K562 (cell line): ENCODE data around the gene PRPSAP2. TPM values are rescaled to one million over a fixed set of nuclear protein-coding genes. Genes with fewer than 3 reads are reported as not detected.

ENCODE experiments used
- ATAC-seq: fragments of 200-7000 bp; cut with Tn5 transposase; 3 replicates; pipeline ENCODE4 v1.9.1; 2020; ENCODE audit warnings: moderate library complexity
- BruUV-seq: library from RNA; stranded (reverse); fragments of 400-500 nt; replicated peaks from 2 replicates; lab custom pipeline; 2021; lab: Mats Ljungman, UMichigan
- CTCF ChIA-PET: fragments of 300-600 bp; formaldehyde crosslinking; extraction: SDS; loops from one replicate; lab custom pipeline; 2021; ENCODE audit warnings: low intra/inter-chr PET ratio; lab: Yijun Ruan, JAX
- POLR2A ChIA-PET: fragments of 300-600, 350-650 bp; sonication (Branson Sonifier 250); formaldehyde crosslinking; extraction: SDS; loops from one replicate; lab custom pipeline; 2021; ENCODE audit warnings: antibody characterized with exemption, inconsistent platforms; lab: Yijun Ruan, JAX
- DNase-seq, 4 experiments: peaks; one replicate each; pipeline versions ENCODE4 v3.0.0 to v3.0.0-alpha.2; 2011 to 2018; ENCODE audit warnings: low spot score in 3 of 4, mixed read lengths in 3 of 4; ENCODE audit errors: extremely low read depth in 1 of 4
- FAIRE-seq: peaks from 2 replicates; lab custom pipeline; 2011; peaks lifted over from hg19 to GRCh38; lab: Jason Lieb, UNC
- H2AFZ ChIP-seq: 2 replicates; pipeline ENCODE4 v1.6.0; 2011; ENCODE audit warnings: low read depth, low read length, control low read depth, inconsistent platforms
- H3K27ac ChIP-seq: fragments of 200-600 bp; 3 replicates; pipeline ENCODE4 v1.8.0; 2011; ENCODE audit warnings: low read depth, mild to moderate bottlenecking, control low read depth, inconsistent platforms, low read length, moderate library complexity, mixed read lengths; ENCODE audit errors: extremely low read depth
- H3K27me3 ChIP-seq, 2 experiments: fragments of 300-600 bp in 1 of 2; 2 replicates in 1 of 2; 3 replicates in 1 of 2; pipeline versions ENCODE4 v1.6.0 to v1.8.0; 2011; ENCODE audit warnings: inconsistent platforms in 2 of 2, low read length in 2 of 2, mild to moderate bottlenecking in 1 of 2, mixed read lengths in 1 of 2, moderate library complexity in 1 of 2; ENCODE audit not compliant: control insufficient read depth in 2 of 2, insufficient read depth in 2 of 2
- H3K36me3 ChIP-seq: fragments of 300-600 bp; 3 replicates; pipeline ENCODE4 v1.8.0; 2011; ENCODE audit warnings: mild to moderate bottlenecking, low read length, inconsistent platforms; ENCODE audit not compliant: control insufficient read depth, insufficient read depth
- H3K4me1 ChIP-seq, 2 experiments: fragments of 200-600 bp in 1 of 2; replicated peaks in 1 of 2; 2 replicates in 1 of 2; 3 replicates in 1 of 2; pipeline versions ENCODE4 v1.5.1 to v1.8.0; 2011; ENCODE audit warnings: inconsistent platforms in 2 of 2, low read length in 2 of 2, mild to moderate bottlenecking in 1 of 2, mixed read lengths in 1 of 2, moderate library complexity in 1 of 2; ENCODE audit not compliant: control insufficient read depth in 2 of 2, insufficient read depth in 2 of 2
- H3K4me2 ChIP-seq: 2 replicates; pipeline ENCODE4 v1.6.1; 2011; ENCODE audit warnings: low read length, control low read depth, inconsistent platforms, mixed read lengths; ENCODE audit not compliant: insufficient read depth
- H3K4me3 ChIP-seq: fragments of 200-600 bp; sonication (generic), shearing (Covaris generic); 2 replicates; pipeline ENCODE4 v1.5.1; 2016; ENCODE audit warnings: control low read depth, inconsistent platforms
- H3K79me2 ChIP-seq: fragments of 200-600 bp; 3 replicates; pipeline ENCODE4 v1.8.0; 2011; ENCODE audit warnings: low read length, inconsistent platforms; ENCODE audit not compliant: control insufficient read depth, insufficient read depth
- H3K9ac ChIP-seq, 2 experiments: 2 replicates each; pipeline versions ENCODE4 v1.6.0 to v1.6.1; 2011; ENCODE audit warnings: low read depth in 2 of 2, low read length in 2 of 2, control low read depth in 1 of 2, inconsistent platforms in 1 of 2, mild to moderate bottlenecking in 1 of 2, mixed read lengths in 1 of 2; ENCODE audit not compliant: insufficient read depth in 1 of 2
- H3K9me1 ChIP-seq: one replicate; pipeline ENCODE4 v1.6.0; 2011; ENCODE audit warnings: inconsistent platforms, mild to moderate bottlenecking, low read length, moderate library complexity; ENCODE audit not compliant: control insufficient read depth, insufficient read depth
- H3K9me3 ChIP-seq: replicated peaks from 2 replicates; pipeline ENCODE4 v1.5.1; 2011; ENCODE audit warnings: low read depth, low read length, inconsistent platforms; ENCODE audit not compliant: control insufficient read depth, insufficient read depth
- H4K20me1 ChIP-seq: replicated peaks from 2 replicates; pipeline ENCODE4 v1.6.1; 2011; ENCODE audit warnings: low read length, inconsistent platforms, mixed read lengths; ENCODE audit not compliant: control insufficient read depth, insufficient read depth
- ARHGAP35 ChIP-seq: fragments of 450-650 bp; IDR thresholded peaks from 2 replicates; pipeline ENCODE4 v1.6.1; 2018; ENCODE audit not compliant: partially characterized antibody
- DIDO1 ChIP-seq: fragments of 450-650 bp; IDR thresholded peaks from 2 replicates; pipeline ENCODE4 v1.6.1; 2016; ENCODE audit warnings: low read depth, missing biosample characterization, missing genetic modification characterization
- EGR1 ChIP-seq: fragments of 450-650 bp; conservative IDR thresholded peaks from 2 replicates; pipeline ENCODE4 v1.6.1; 2017; ENCODE audit warnings: mild to moderate bottlenecking
- FOXA1 ChIP-seq: fragments of 450-650 bp; IDR thresholded peaks from 2 replicates; pipeline ENCODE4 v1.6.1; 2016; ENCODE audit warnings: mild to moderate bottlenecking, borderline replicate concordance
- FOXJ2 ChIP-seq: fragments of 200-800 bp; sonication (Bioruptor generic); IDR thresholded peaks from 2 replicates; pipeline ENCODE4 v1.6.1; 2016; ENCODE audit warnings: missing genetic modification characterization, missing compliant biosample characterization
- NR2C1 ChIP-seq, 2 experiments: fragments of 450-650 bp; IDR thresholded peaks; 2 replicates each; pipeline ENCODE4 v1.6.1; 2017; ENCODE audit warnings: mild to moderate bottlenecking in 2 of 2, antibody characterized with exemption in 1 of 2, inconsistent platforms in 1 of 2, missing compliant biosample characterization in 1 of 2, missing genetic modification characterization in 1 of 2
- POLR2G ChIP-seq: fragments of 200-400 bp; formaldehyde crosslinking; IDR thresholded peaks from 2 replicates; pipeline ENCODE4 v1.6.1; 2017; ENCODE audit warnings: low read depth, mild to moderate bottlenecking, antibody characterized with exemption, low read length, moderate library complexity
- SNAPC5 ChIP-seq: fragments of 250-450 bp; sonication (Bioruptor Pico); IDR thresholded peaks from 2 replicates; pipeline ENCODE4 v1.8.0; 2021; ENCODE audit warnings: moderate library complexity, mild to moderate bottlenecking, inconsistent platforms
- SUPT5H ChIP-seq: fragments of 450-650 bp; IDR thresholded peaks from 2 replicates; pipeline ENCODE4 v1.6.1; 2016
- TBP ChIP-seq: optimal IDR thresholded peaks from 2 replicates; pipeline ENCODE3; 2011; ENCODE audit warnings: low read depth, low read length, improper control_type of control experiment
- TGIF2 ChIP-seq: sonication (generic); formaldehyde crosslinking; IDR thresholded peaks from 2 replicates; pipeline ENCODE4 v1.8.1; 2022; ENCODE audit warnings: mild to moderate bottlenecking, missing genetic modification reagents, moderate library complexity
- YBX1 ChIP-seq: fragments of 450-650 bp; IDR thresholded peaks from 2 replicates; pipeline ENCODE4 v1.7.1; 2016; ENCODE audit warnings: mild to moderate bottlenecking
- ZEB2 ChIP-seq: fragments of 450-650 bp; IDR thresholded peaks from 2 replicates; pipeline ENCODE4 v1.6.1; 2016
- ZNF274 ChIP-seq: IDR thresholded peaks from 2 replicates; pipeline ENCODE4 v1.6.1; 2011; ENCODE audit warnings: low read depth, mild to moderate bottlenecking, low read length, moderate library complexity, borderline replicate concordance
- WGBS: fragments of 100-300 bp; shearing (Covaris generic); methylation state at CpG from one replicate; pipeline ENCODE4 v1.1.6; 2016; ENCODE audit warnings: low coverage, mixed read lengths; ENCODE audit not compliant: insufficient coverage; ENCODE audit errors: missing lambda C conversion rate; 5-methylcytosine and 5-hydroxymethylcytosine counted together
- in situ Hi-C: fragments of 300-500 bp; cut with MboI; formaldehyde crosslinking; loops from 4 replicates; pipeline ENCODE4 v1.15.0; 2018; ENCODE audit warnings: inconsistent platforms, mixed read lengths
- intact Hi-C: fragments of 100-400 bp; cut with micrococcal nuclease; formaldehyde crosslinking; loops from 2 replicates; pipeline ENCODE4 v1.14.2; 2022
- polyA plus RNA-seq, 8 experiments: library from polyadenylated mRNA; depleted of rRNA in 4 of 8; stranded (reverse) in 5 of 8; unstranded in 3 of 8; fragments of >200 nt; fragmentation: Nextera tagmentation in 2 of 8; fragmentation: Illumina TruSeq in 1 of 8; extraction: Ambion mirVana in 2 of 8; extraction: Trizol in 1 of 8; gene quantifications; 2 replicates each; pipeline versions ENCODE4 v1.2.1 to v1.2.3, GENCODE V29; 2011 to 2014; ENCODE audit warnings: inconsistent platforms in 1 of 8, missing spikeins in 1 of 8
- total RNA-seq, 7 experiments: library from RNA; depleted of rRNA in 6 of 7; stranded (reverse); fragments of >200 nt in 6 of 7; fragmentation: Illumina TruSeq in 2 of 7; extraction: Trizol in 2 of 7; gene quantifications; 2 replicates each; pipeline versions ENCODE4 v1.2.1 to v1.2.3, GENCODE V29; 2011 to 2021; ENCODE audit warnings: low replicate concordance in 1 of 7
- TF ChIP-seq, protein P1 (sequence below), 3 experiments: fragments of 200-800 bp in 1 of 3; sonication (Bioruptor generic) in 1 of 3; sonication (generic) in 1 of 3; formaldehyde crosslinking in 1 of 3; IDR thresholded peaks; 2 replicates each; pipeline versions ENCODE4 v1.6.1 to v1.8.0; 2016 to 2022; ENCODE audit warnings: mild to moderate bottlenecking in 2 of 3, missing compliant biosample characterization in 2 of 3, missing genetic modification characterization in 2 of 3, missing genetic modification reagents in 1 of 3

Gene PRPSAP2
- total and polyA plus RNA-seq, 9 of the 15 experiments (the other 6 are each of a cell fraction or from before 2014, with no cell fraction given), result 15.5 to 56.7 (median 35.7) TPM

DNA sequence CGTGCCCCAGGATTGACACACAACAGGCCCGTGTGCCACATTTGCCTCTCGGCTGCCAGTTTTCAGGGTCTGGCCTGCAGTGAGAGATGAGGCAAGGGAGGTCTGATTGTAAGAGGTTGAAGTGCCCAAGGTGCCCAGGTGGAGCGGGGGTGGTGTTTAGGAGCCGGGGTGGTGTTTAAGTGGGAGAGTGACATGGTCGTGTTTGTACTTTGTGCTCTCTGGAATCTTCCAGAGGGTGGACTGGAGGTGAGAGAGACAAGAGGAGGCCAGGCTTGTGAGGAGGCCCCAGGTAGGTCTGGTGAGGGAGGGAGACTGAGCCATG lies 104.5 kb downstream of the PRPSAP2 start:
- ATAC-seq (no peak), DNase-seq (no peak), FAIRE-seq (no peak)
- no peaks in the 10 kb centered on the region for H3K9me1 ChIP-seq
- ChIA-PET CTCF (interaction anchor here (0.8 kb wide), 1 partner anchor 336 kb away, joined by 4 read pairs; no protein-coding TSS in a partner anchor), POLR2A (interaction anchor here (0.9 kb wide), 1 partner anchor 389 kb away, joined by 3 read pairs; no protein-coding TSS in a partner anchor)
- H3K4me2 ChIP-seq, result no peak overlapping the region
- 37% methylated on average over 6 of the region's 6 CpGs for WGBS
- H3K27ac ChIP-seq, result no peak overlapping the region
- TF ChIP-seq DIDO1 (tag) (no peak), FOXA1 (no peak), SUPT5H (no peak), TGIF2 (no peak), ZEB2 (no peak), ZNF274 (no peak), EGR1 (no peak), POLR2G (no peak), SNAPC5 (no peak), ARHGAP35 (no peak), TBP (no peak), YBX1 (no peak), NR2C1 (IDR thresholded peaks at IDR 0.05) (no peak), NR2C1 (tag; IDR thresholded peaks at IDR 0.05) (no peak), FOXJ2 (tag) (no peak)
- TF ChIP-seq, protein P1, sequence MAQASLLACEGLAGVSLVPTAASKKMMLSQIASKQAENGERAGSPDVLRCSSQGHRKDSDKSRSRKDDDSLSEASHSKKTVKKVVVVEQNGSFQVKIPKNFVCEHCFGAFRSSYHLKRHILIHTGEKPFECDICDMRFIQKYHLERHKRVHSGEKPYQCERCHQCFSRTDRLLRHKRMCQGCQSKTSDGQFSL (CRISPR knock-in tag; IDR thresholded peaks at IDR 0.05), result no peak
- TF ChIP-seq, protein P1 (tag; IDR thresholded peaks at IDR 0.05), result no peak
- in situ Hi-C loops, result no loop called here
- no peak overlapping the region for H2AFZ ChIP-seq
- no peaks in the 10 kb centered on the region for H3K36me3 ChIP-seq
- no peaks in the 10 kb centered on the region for H4K20me1 ChIP-seq
- H3K27me3 ChIP-seq, result no peaks in the 10 kb centered on the region
- no peaks in the 10 kb centered on the region for H3K79me2 ChIP-seq
- no peaks in the 10 kb centered on the region for H3K9me3 ChIP-seq
- no peak overlapping the region for H3K9ac ChIP-seq
- no peak overlapping the region for H3K4me3 ChIP-seq
- BruUV-seq, result no TSS peak
- H3K4me1 ChIP-seq, result peaks cover 0 to 31% of the 10 kb centered on the region in 2 experiments; a peak in 2 of 5 replicates
- intact Hi-C loops, result no loop called here
